HG03571 (cell line): ENCODE measurements around the gene TAGLN.

Experiments used
- ATAC-seq: cut with Tn5 transposase; IDR thresholded peaks from one replicate; pipeline ENCODE4 v1.9.1; 2021; ENCODE audit not compliant: unreplicated experiment

TAGLN gene

DNA sequence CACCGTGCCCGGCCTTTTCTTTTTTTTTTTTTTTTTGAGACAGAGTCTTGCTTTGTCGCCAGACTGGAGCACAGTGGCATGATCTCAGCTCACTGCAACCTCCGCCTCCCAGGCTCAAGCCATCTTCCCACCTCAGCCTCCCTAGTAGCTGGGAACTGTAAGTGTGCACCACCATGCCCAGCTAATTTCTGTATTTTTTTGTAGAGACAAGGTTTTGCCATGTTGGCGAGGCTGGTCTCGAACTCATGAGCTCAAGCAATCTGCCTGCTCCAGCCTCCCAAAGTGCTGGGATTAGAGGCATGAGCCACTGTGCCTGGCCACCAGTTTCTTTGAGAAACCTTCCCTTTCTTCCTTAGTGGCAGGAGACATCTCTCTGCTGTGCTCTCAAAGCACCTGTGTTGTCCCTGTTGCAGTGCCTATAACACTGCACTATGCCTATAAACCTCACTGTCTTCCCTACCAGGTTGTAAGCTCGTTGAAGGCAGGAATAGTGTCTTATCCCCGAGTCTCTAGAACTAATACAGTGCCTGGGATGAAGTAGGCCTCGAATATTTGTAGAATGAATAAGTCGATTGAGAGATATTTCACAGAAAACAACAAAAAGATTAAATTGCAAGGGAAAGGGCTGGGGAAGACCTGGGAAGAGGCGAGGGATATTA, 13.7 kb downstream of the TAGLN start:
- no peak for ATAC-seq

GRCh38 chr11:117214404-117215110, 15.4 kb downstream of the TAGLN start:
- ATAC-seq = no peak

GRCh38 chr11:117217141-117218084, 18.2 kb downstream of the TAGLN start:
- ATAC-seq = no peak

DNA sequence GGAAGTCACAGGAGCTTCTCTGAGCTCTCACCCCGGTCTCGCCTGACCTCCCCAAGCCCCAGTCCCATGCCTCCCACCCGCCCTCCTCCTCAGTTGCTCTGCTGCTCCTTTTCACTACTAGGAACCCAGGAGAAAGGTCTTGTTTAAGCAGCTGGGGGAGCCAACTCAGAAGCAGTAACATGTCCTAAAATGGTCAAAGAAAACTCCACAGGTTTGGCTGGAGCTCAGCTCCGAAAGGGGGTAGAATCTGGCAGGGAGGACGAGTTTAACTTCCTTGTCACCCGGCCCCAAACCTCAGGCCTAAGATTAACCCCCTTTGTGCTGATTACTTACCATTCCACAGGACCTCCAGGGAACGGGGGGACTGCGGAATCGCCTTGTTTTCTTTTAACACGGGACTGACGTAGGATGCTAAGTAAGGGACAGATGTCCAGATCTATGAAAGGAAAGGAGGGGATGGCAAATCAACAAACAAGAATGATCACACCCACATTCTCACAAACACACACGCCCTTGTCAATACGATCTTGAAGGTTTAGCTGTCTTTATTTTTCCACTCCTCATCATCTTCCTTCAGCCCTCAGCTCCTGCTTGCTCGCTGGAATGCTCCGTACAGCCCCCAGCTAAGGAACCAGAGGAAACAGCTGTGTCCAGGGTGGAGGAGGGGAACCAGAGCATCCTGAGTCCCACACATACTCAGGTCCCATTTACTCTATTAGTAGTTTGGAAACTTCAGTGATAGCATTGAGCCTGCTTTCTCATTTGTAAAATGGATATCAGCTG, 19.2 kb downstream of the TAGLN start:
- no peak for ATAC-seq

DNA sequence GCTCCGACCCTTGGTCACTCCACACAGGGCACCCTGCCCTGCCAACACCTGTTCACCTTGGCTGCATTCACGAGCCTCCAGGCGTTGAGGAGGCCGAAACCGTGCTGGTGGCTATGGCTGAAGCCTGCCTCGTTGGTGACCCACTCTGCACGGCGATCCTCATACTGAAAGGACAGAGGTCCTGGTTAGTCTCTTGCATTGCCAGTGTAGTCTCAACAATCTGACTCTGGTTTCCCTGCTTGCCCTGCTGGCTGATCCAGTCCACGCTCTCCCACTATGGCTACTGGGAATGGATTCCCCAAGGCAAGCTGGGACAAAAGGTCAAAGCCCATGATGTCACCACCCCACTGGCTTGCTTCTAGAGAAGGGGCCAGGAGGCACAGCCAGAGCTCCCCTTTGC, 19.8 kb downstream of the TAGLN start:
- no peak for ATAC-seq

- no peak for ATAC-seq
Measured at GRCh38 chr11:117219455-117219854, 20.3 kb downstream of the TAGLN start.

GRCh38 chr11:117219995-117220394, 20.8 kb downstream of the TAGLN start:
- ATAC-seq = no peak

DNA sequence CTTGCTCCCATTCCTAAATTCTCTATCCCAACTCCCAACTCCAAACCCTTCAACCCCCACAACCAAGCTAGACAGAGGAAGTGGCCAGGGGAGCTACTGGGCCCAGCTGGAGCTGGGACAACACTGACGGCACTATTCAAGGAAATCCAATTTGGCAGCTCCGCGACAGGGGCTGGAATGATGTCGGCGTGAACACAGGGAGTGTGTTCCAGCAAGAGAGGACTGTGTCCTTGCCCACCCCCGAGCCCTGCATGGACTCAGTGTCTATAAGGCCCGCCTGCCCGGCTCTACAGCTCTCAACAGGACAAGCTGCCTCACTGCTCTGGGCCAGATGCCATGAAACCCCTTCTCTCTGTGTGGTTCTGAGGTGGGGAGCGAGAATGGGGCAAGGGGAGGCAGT, 21.4 kb downstream of the TAGLN start:
- no peak for ATAC-seq

- no peak for ATAC-seq
Measured at GRCh38 chr11:117220999-117221774, 22.0 kb downstream of the TAGLN start.

- ATAC-seq = no peak
Measured at GRCh38 chr11:117221775-117222517, 22.8 kb downstream of the TAGLN start.

DNA sequence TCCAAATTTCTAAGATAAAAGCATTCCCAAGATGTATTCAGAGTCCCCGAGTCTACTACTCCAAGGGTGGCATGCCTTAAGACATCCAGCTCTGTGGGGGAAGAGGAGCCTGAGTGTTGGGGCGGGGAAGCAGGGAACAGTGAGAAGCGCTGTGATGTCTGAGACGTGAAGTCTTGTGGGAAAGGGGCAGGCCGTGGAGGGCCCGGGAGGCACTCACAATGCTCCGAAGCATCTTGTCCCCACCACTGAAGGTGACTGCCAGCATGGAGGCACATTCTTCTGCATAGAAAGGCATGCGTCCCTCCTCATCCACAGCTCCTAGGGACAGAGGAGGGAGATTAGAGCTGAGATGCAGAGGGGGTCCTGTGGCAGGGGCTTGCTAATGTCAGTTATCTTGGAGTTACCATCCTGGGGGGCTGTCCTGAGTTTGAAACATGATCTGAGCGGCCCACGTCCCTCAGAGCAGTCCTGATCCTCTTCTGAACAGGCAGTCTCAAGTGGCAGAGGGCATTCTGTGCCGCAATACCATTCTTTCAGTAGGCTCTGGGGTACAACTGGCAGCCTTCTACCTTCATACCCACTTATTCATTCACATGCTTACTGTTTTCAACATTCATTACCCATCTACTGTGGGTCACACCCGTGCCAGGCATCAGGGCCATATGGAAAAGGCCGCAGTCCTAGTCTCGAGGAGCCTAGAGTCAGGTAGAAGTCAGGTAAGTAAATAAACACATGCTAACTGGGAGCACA, 24.0 kb downstream of the TAGLN start:
- no peak for ATAC-seq

GRCh38 chr11:117223741-117224689, 24.8 kb downstream of the TAGLN start:
- no peak for ATAC-seq

DNA sequence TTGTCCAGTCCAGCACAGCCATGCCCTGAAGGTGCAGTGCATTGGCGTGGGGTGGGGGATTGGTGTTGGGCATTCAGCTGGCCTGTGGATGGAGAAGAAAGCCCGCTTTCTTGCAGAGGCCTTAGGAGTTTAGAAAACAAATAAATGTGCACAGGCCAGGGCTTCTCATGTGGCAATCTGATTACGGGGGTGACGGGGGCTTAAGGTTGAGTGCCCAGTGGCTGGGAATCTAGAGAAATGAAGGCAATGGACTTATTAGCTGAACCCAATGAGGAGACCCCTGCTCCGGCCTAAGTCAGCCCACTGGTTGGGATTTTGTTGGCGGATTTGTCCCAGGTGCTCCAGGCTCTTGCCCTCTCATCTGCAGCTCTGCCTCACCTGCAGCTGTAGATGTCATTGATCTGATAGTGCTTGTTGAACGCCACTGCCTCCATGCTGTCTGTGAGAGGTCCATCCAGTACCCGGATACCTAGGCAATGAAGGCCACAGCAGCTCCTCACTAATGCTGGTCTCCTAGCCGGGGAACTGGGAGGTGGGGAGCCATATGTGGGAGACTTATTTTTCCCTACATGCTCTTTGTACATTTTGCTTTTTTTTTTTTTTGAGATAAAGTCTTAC, 26.5 kb downstream of the TAGLN start:
- no peak for ATAC-seq

DNA sequence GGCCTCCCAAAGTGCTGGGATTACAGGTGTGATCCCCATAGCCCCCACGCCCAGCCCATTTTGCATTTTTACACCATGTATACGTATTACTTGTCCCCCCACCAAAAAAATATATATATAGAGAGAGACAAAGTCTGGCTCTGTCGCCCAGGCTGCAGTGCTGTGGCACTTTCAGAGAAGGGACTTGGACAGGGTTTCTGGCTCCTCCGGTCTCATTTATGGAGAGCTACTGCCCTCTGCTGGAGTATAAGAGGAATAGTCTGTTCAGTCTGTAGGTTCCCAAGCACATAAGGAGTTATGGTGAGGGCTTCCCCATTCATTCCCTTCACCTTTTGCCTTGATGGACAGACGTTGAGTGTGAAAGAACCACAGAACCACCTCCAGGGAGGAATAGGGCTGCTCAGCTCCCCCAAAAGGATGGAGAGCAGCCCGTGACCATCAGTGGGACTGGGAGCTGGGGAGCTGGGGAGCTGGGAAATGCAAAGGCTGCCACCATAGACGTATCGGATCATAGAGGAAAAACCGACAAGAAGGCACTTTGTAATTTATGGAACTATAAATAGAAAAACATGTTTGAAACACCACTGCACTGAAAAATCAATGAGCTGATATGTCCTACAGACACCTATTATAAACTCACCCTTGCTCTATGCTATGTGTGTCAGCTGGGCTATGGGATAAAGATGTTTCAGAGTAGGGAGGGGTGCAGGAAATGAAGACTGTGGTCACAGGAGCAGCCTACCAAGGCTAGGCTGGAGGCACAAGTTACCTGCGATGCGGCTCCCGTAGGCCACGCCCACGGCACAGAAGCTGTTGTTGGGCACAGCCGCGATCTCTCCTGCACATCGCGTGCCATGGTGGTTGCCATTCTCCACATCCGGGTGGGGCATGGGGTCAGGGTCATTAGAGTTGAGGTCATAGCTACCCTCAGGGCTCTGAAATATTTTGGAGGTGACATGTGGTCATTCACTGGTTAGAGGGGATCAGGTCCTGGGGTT, 27.5 kb downstream of the TAGLN start:
- peak; percentile 45 for ATAC-seq

DNA sequence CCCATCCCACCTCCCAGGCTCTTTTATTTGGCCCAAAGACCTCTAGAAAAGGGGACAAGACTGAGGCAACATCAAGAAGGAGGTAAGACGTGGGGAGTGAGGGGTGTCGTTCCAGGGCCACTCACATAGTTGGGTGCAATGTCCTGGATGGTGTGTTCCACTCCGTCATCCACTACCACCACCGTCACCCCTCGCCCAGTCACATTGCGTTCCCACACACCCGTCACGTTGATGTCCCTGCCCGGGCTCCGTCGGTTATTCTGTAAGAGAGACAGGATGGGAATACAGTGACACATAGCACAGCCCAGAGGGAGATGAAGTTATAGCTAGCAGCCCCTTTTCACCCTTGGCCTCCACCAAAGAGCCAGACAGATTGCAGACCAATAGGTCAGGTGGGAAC, 28.9 kb downstream of the TAGLN start:
- ATAC-seq = no peak

DNA sequence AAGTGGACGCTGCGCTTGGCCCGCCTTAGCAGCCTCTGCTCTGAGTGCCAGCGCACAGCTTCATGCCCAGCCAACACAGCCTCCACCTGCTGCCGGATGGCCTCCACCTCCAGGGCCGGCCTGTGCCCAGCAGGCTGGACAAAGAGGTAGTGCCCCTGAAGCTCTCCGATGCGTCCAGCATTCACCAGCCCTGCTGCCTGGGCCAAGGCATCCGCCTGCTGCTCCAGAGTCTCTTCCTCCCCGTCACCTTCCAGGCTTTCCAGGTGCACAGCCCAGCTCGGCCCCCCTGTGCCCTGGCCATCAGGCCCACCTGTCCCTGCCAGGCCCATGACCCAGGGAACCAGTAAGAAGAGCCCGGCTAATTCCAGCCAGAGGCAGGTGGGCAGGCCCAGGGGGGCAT, 30.2 kb downstream of the TAGLN start:
- no peak for ATAC-seq
